ENCODE results near the gene TTC6. TPM values are rescaled to one million over a fixed set of nuclear protein-coding genes. Genes with fewer than 3 reads are reported as not detected.

Gene TTC6
- total and polyA plus RNA-seq, 2 of the 4 experiments (the other 2 are of a cell fraction) = under 0.01 to 0.12 TPM

DNA sequence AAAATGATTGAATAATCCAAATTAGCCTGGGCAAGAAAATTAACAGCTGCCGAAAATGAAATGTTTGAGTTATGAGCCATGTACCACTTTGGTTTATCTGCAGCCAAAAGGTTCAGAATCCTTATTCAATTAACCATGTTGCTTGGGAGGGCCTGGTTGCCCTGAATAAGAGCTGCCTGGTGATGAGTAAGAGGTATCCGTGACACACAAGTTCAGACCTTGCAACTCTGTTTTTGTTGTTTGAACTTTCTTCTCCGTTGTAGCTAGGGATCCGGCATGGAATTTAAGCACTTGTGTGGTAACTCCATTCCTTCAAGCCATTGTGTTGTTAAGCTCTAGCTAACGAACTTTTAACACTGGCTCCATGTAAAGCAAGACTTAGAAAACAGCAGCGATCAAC is 36.0 kb upstream of the TTC6 start:
- intact Hi-C loops (cut with micrococcal nuclease) (no loop called here), in situ Hi-C loops (cut with MboI; ENCODE audit: low sequenced_read_pairs) (no loop called here), dilution Hi-C loops (cut with HindIII; ENCODE audit: low sequenced_read_pairs, unreplicated experiment) (no loop called here)
- peak overlapping the region; percentile 11; the same call in 1 of the 3 replicates for H2BK15ac ChIP-seq (ENCODE audit: low read depth, low read length)
- H3K4ac ChIP-seq (ENCODE audit: low read depth, low read length) = 0 out of 2 replicates have a peak overlapping the region, but pooled peaks have one; percentile 59
- H3K9me1 ChIP-seq (ENCODE audit: insufficient read depth, low read length) = no peaks in the 10 kb centered on the region
- no peaks in the 10 kb centered on the region for H4K20me1 ChIP-seq (ENCODE audit: insufficient read depth, low read length)
- WGBS, 2 experiments (ENCODE audit: extremely low coverage in 2 of 2, insufficient read length in 1 of 2) = 82% methylated on average over 2 of the region's 6 CpGs; no CpG with 5 or more reads in 1 of the 2 experiments
- no peak overlapping the region for H2BK5ac ChIP-seq (ENCODE audit: low read depth, low read length, poor library complexity, severe bottlenecking)
- ChIA-PET POLR2A (ENCODE audit: unreplicated experiment) (no interaction called here), CTCF (no interaction called here)
- H3K27me3 ChIP-seq (ENCODE audit: control insufficient read depth, insufficient read depth, low read length) = no peaks in the 10 kb centered on the region
- H3K9me3 ChIP-seq (ENCODE audit: control insufficient read depth, insufficient read depth, low read length) = no peaks in the 10 kb centered on the region
- no peak overlapping the region for H3K9ac ChIP-seq (ENCODE audit: low read depth, low read length)
- H3K27ac ChIP-seq (ENCODE audit: insufficient read depth, low read length) = no peak overlapping the region
- H4K91ac ChIP-seq (ENCODE audit: insufficient read depth, low read depth, low read length) = no peak overlapping the region; the same call in 1 of the 2 replicates
- H3K56ac ChIP-seq (ENCODE audit: extremely low read depth, insufficient read depth, low read length) = no peak overlapping the region
- no peak overlapping the region for H3K4me2 ChIP-seq (ENCODE audit: low read depth, low read length)
- H2AK5ac ChIP-seq (ENCODE audit: low read depth, low read length) = no peak overlapping the region
- H3K4me1 ChIP-seq (ENCODE audit: control insufficient read depth, insufficient read depth, low read length) = 0 out of 2 replicates have a peak, but pooled peaks cover 2% of the 10 kb centered on the region
- H3K79me1 ChIP-seq (ENCODE audit: low read depth in 1 of 2, low read length in 2 of 2) = no peaks in the 10 kb centered on the region
- H3K4me3 ChIP-seq (ENCODE audit: insufficient read depth, low read depth, low read length) = no peak overlapping the region
- H2BK20ac ChIP-seq (ENCODE audit: low read depth, low read length) = peak overlapping the region; percentile 67
- H3K18ac ChIP-seq (ENCODE audit: low read depth, low read length) = peak overlapping the region; percentile 24; the same call in 1 of the 2 replicates
- H3K14ac ChIP-seq (replicated peaks; ENCODE audit: low read depth, low read length) = no peak overlapping the region
- H2AK9ac ChIP-seq (replicated peaks; ENCODE audit: low read depth, low read length, poor library complexity) = no peak overlapping the region
- H2AFZ ChIP-seq (replicated peaks; ENCODE audit: low read length, poor library complexity) = no peak overlapping the region
- TF ChIP-seq FOS (IDR thresholded peaks at IDR 0.05; ENCODE audit: low read depth, low read length) (no peak), RCOR1 (IDR thresholded peaks at IDR 0.05; ENCODE audit: insufficient replicate concordance, low read length) (no peak)
- TF ChIP-seq, protein P1, sequence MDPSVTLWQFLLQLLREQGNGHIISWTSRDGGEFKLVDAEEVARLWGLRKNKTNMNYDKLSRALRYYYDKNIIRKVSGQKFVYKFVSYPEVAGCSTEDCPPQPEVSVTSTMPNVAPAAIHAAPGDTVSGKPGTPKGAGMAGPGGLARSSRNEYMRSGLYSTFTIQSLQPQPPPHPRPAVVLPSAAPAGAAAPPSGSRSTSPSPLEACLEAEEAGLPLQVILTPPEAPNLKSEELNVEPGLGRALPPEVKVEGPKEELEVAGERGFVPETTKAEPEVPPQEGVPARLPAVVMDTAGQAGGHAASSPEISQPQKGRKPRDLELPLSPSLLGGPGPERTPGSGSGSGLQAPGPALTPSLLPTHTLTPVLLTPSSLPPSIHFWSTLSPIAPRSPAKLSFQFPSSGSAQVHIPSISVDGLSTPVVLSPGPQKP (IDR thresholded peaks at IDR 0.05; ENCODE audit: borderline replicate concordance, low read depth, low read length) = no peak
- H4K8ac ChIP-seq (ENCODE audit: low read depth in 2 of 2, low read length in 2 of 2) = no peak overlapping the region
- H2BK120ac ChIP-seq (ENCODE audit: low read depth, low read length) = peak overlapping the region; percentile 57; the same call in 1 of the 2 replicates
- H3K23ac ChIP-seq (ENCODE audit: low read depth, low read length) = no peak overlapping the region
- no TSS peak for BruUV-seq (replicated peaks)
- no peaks in the 10 kb centered on the region for H3K36me3 ChIP-seq (ENCODE audit: control insufficient read depth, insufficient read depth, low read length)
- no peak overlapping the region for H4K5ac ChIP-seq (ENCODE audit: low read depth, low read length)
- DNase-seq = peak; percentile 23
- ATAC-seq (ENCODE audit: low read depth) = no peak; the same call in 1 of the 2 replicates

All from IMR-90 (cell line).